HL-60 (cell line): ENCODE results near the gene YDJC.

Experiments
- GABPA ChIP-seq: IDR thresholded peaks from 2 replicates; pipeline ENCODE4 v1.6.1; 2012; ENCODE audit warnings: low read depth
- POLR2AphosphoS5 ChIP-seq: IDR thresholded peaks from 2 replicates; pipeline ENCODE4 v1.6.1; 2012; ENCODE audit warnings: low read depth
- SPI1 ChIP-seq: IDR thresholded peaks from 2 replicates; pipeline ENCODE4 v1.6.1; 2012; ENCODE audit warnings: low read depth, mild to moderate bottlenecking, borderline replicate concordance
- TF ChIP-seq, protein P1 (sequence below): IDR thresholded peaks from one replicate; pipeline ENCODE4 v1.5.1; 2011; ENCODE audit warnings: low read length, control low read depth, inconsistent platforms; ENCODE audit not compliant: insufficient read depth
- TF ChIP-seq, protein P2 (sequence below): IDR thresholded peaks from 2 replicates; pipeline ENCODE4 v1.6.1; 2012; ENCODE audit warnings: low read depth; ENCODE audit not compliant: insufficient replicate concordance

- no peak for TF ChIP-seq POLR2AphosphoS5
- TF ChIP-seq, protein P1, sequence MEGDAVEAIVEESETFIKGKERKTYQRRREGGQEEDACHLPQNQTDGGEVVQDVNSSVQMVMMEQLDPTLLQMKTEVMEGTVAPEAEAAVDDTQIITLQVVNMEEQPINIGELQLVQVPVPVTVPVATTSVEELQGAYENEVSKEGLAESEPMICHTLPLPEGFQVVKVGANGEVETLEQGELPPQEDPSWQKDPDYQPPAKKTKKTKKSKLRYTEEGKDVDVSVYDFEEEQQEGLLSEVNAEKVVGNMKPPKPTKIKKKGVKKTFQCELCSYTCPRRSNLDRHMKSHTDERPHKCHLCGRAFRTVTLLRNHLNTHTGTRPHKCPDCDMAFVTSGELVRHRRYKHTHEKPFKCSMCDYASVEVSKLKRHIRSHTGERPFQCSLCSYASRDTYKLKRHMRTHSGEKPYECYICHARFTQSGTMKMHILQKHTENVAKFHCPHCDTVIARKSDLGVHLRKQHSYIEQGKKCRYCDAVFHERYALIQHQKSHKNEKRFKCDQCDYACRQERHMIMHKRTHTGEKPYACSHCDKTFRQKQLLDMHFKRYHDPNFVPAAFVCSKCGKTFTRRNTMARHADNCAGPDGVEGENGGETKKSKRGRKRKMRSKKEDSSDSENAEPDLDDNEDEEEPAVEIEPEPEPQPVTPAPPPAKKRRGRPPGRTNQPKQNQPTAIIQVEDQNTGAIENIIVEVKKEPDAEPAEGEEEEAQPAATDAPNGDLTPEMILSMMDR, result no peak
- TF ChIP-seq, protein P2, sequence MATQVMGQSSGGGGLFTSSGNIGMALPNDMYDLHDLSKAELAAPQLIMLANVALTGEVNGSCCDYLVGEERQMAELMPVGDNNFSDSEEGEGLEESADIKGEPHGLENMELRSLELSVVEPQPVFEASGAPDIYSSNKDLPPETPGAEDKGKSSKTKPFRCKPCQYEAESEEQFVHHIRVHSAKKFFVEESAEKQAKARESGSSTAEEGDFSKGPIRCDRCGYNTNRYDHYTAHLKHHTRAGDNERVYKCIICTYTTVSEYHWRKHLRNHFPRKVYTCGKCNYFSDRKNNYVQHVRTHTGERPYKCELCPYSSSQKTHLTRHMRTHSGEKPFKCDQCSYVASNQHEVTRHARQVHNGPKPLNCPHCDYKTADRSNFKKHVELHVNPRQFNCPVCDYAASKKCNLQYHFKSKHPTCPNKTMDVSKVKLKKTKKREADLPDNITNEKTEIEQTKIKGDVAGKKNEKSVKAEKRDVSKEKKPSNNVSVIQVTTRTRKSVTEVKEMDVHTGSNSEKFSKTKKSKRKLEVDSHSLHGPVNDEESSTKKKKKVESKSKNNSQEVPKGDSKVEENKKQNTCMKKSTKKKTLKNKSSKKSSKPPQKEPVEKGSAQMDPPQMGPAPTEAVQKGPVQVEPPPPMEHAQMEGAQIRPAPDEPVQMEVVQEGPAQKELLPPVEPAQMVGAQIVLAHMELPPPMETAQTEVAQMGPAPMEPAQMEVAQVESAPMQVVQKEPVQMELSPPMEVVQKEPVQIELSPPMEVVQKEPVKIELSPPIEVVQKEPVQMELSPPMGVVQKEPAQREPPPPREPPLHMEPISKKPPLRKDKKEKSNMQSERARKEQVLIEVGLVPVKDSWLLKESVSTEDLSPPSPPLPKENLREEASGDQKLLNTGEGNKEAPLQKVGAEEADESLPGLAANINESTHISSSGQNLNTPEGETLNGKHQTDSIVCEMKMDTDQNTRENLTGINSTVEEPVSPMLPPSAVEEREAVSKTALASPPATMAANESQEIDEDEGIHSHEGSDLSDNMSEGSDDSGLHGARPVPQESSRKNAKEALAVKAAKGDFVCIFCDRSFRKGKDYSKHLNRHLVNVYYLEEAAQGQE, result no peak
- TF ChIP-seq GABPA, result no peak
- no peak for TF ChIP-seq SPI1
Measured at GRCh38 chr22:21612858-21613257, 17.0 kb downstream of the YDJC start.
